Heart left ventricle (tissue), 16 donors: ENCODE measurements around the gene GNAQ. TPM values are rescaled to one million over a fixed set of nuclear protein-coding genes. Genes with fewer than 3 reads are reported as not detected.
A peak's percentile ranks its signal among the peaks of the same experiment; 100 is the strongest.

Source experiments
- ATAC-seq, 4 donors: fragments of 200-7000 bp; cut with Tn5 transposase; one replicate each; pipeline ENCODE4 v1.9.1; 2020 to 2022; ENCODE audit warnings: moderate library complexity in 4 of 4, mild to moderate bottlenecking in 3 of 4, moderate number of reproducible peaks in 1 of 4
- DNase-seq, 5 donors: peaks; one replicate each; pipeline ENCODE4 v3.0.0-alpha.2; 2020
- H3K27ac ChIP-seq, 12 donors: fragments of 200-600 bp; sonication (generic) in 4 of 12; one replicate each; pipeline versions ENCODE4 v1.5.0 to v1.8.0; 2016 to 2022; ENCODE audit warnings: mild to moderate bottlenecking in 2 of 12
- H3K27me3 ChIP-seq, 9 donors: fragments of 200-600 bp; sonication (generic) in 2 of 9; one replicate each; pipeline versions ENCODE4 v1.5.1 to v1.8.0; 2016 to 2022; ENCODE audit warnings: mild to moderate bottlenecking in 3 of 9
- H3K36me3 ChIP-seq, 9 donors: fragments of 200-600 bp; sonication (generic) in 2 of 9; one replicate each; pipeline versions ENCODE4 v1.5.0 to v1.8.0; 2018 to 2022; ENCODE audit warnings: mild to moderate bottlenecking in 2 of 9
- H3K4me1 ChIP-seq, 12 donors: fragments of 200-600 bp; sonication (generic) in 4 of 12; one replicate each; pipeline versions ENCODE4 v1.5.0 to v1.8.0; 2016 to 2022; ENCODE audit warnings: mild to moderate bottlenecking in 3 of 12
- H3K4me3 ChIP-seq, 12 donors: fragments of 200-600 bp; sonication (generic) in 4 of 12; one replicate each; pipeline versions ENCODE4 v1.5.0 to v1.8.0; 2017 to 2022; ENCODE audit warnings: mild to moderate bottlenecking in 9 of 12, moderate library complexity in 4 of 12
- H3K9me3 ChIP-seq, 12 donors: fragments of 200-600 bp; sonication (generic) in 4 of 12; one replicate each; pipeline versions ENCODE4 v1.5.0 to v1.8.0; 2016 to 2022; ENCODE audit warnings: mild to moderate bottlenecking in 1 of 12
- CTCF ChIP-seq, 12 donors: fragments of 200-600 bp; sonication (generic) in 4 of 12; IDR thresholded peaks; one replicate each; pipeline versions ENCODE4 v1.5.0 to v1.8.0; 2018 to 2022; ENCODE audit warnings: antibody characterized with exemption in 12 of 12, mild to moderate bottlenecking in 5 of 12
- POLR2A ChIP-seq, 2 donors: fragments of 450-650 bp; IDR thresholded peaks; one replicate each; pipeline ENCODE4 v1.6.1; 2017; ENCODE audit warnings: antibody characterized with exemption in 2 of 2, mild to moderate bottlenecking in 2 of 2, moderate library complexity in 2 of 2
- WGBS, 4 donors: extraction: QIAGEN DNeasy Blood & Tissue Kit in 2 of 4; methylation state at CpG; one replicate each; pipeline versions ENCODE4 v1.1.5 to v1.1.7; 2013 to 2018; 5-methylcytosine and 5-hydroxymethylcytosine counted together
- intact Hi-C, 10 donors: fragments of 100-400 bp; cut with DNase I; formaldehyde crosslinking; loops; one replicate each; pipeline versions ENCODE4 v1.11.1 to v1.14.2; 2022
- polyA plus RNA-seq, 2 donors: library from polyadenylated mRNA; stranded (reverse); fragments of 200-250 nt; gene quantifications; one replicate each; pipeline ENCODE4 v1.2.3, GENCODE V29; 2013
- total RNA-seq, 9 donors: library from RNA; depleted of rRNA in 2 of 9; stranded (reverse); fragments of >200 nt in 2 of 9; fragmentation: NEBNext Ultra II Directional in 3 of 9; extraction: Animal tissue kit (Norgen Biotek cat#: 25700) in 3 of 9; gene quantifications; one replicate each; pipeline versions ENCODE4 v1.1.0 to v1.2.4, GENCODE V29; 2016 to 2023
- donor health status: ischemic (EF 13 %, LVEDD 7.1; RV severe dilation, severe dysfunction).
- donor health status: healthy with polysubstance abuse.
- donor health status: DM: no; HTN: yes; CAD: no.
- donor health status: DM: no; HTN: no; CAD: no.
- donor health status: ischemic (EF 25% LVEDD 6.9; RV normal size, moderate dysfunction).
- donor health status: ischemic (EF 25% LVEDD 5.7; RV mildly dilated, moderate dysfunction).
- donor health status: healthy.
- donor health status: DM: yes; HTN: yes; CAD: no.
- donor health status: ischemic (EF 35%, LVEDD 5.7; RV mildly dilated, moderate dysfunction).
- donor health status: nonischemic (EF 11% LVEDD 7.7; RV severe dilation, severe dysfunction).
- donor health status: DM: yes; HTN: yes; CAD: no.
- donor health status: PGD.
- donor health status: ischemic (EF 29% LVEDD 5.4; RV normal size, mild dysfunction).
- donor health status: nonischemic (EF 23%, LVEDD 6.1; RV moderate dilation, normal function).

The GNAQ gene
- total and polyA plus RNA-seq, 11 donors, result 4.8 to 34.1 (median 11.3) TPM

GRCh38 chr9:78001946-78002731 is 29.5 kb downstream of the GNAQ start:
- 78 to 88% (median 84%) methylated on average over 4 of the region's 4 CpGs for WGBS, 4 donors
- no peak for DNase-seq
- TF ChIP-seq CTCF (IDR thresholded peaks at IDR 0.05) (no peak), POLR2A (IDR thresholded peaks at IDR 0.05) (no peak)
- no peak for ATAC-seq
- H3K9me3 ChIP-seq, result no peaks in the 10 kb centered on the region
- no peak overlapping the region for H3K4me3 ChIP-seq
- H3K4me1 ChIP-seq, result peaks cover 0 to 88% (median 23%) of the 10 kb centered on the region in 12 donors
- H3K27me3 ChIP-seq, result no peaks in the 10 kb centered on the region
- H3K27ac ChIP-seq, result no peak overlapping the region
- no peaks in the 10 kb centered on the region for H3K36me3 ChIP-seq
- intact Hi-C loops, result no loop called here

GRCh38 chr9:78000221-78000620 is 31.4 kb downstream of the GNAQ start:
- ATAC-seq, result no peak
- TF ChIP-seq POLR2A (IDR thresholded peaks at IDR 0.05) (no peak), CTCF (IDR thresholded peaks at IDR 0.05) (no peak)
- peaks cover 0 to 79% (median 17%) of the 10 kb centered on the region in 12 donors for H3K4me1 ChIP-seq
- DNase-seq, result no peak
- no peak overlapping the region for H3K4me3 ChIP-seq
- 94 to 99% (median 95%) methylated on average over 2 of the region's 2 CpGs for WGBS, 4 donors
- no peaks in the 10 kb centered on the region for H3K27me3 ChIP-seq
- H3K9me3 ChIP-seq, result no peaks in the 10 kb centered on the region
- H3K27ac ChIP-seq, result peak overlapping the region in 2 of 12 donors; percentile 59 to 62
- intact Hi-C loops, result no loop called here
- H3K36me3 ChIP-seq, result no peaks in the 10 kb centered on the region

GRCh38 chr9:77999231-77999631 is 32.4 kb downstream of the GNAQ start:
- ATAC-seq (peak in 1 of 4 donors; percentile 32), DNase-seq (no peak)
- intact Hi-C loops, result no loop called here
- 28 to 44% (median 36%) methylated on average over 2 of the region's 2 CpGs for WGBS, 4 donors
- H3K4me3 ChIP-seq, result no peak overlapping the region
- H3K4me1 ChIP-seq, result peaks cover 0 to 70% (median 17%) of the 10 kb centered on the region in 12 donors
- no peak for TF ChIP-seq CTCF (IDR thresholded peaks at IDR 0.05)
- TF ChIP-seq POLR2A (IDR thresholded peaks at IDR 0.05), result no peak
- no peaks in the 10 kb centered on the region for H3K9me3 ChIP-seq
- no peaks in the 10 kb centered on the region for H3K27me3 ChIP-seq
- no peaks in the 10 kb centered on the region for H3K36me3 ChIP-seq
- H3K27ac ChIP-seq, result peak overlapping the region in 9 of 12 donors; percentile 28 to 81 (median 48)

GRCh38 chr9:77997611-77998284 is 33.9 kb downstream of the GNAQ start:
- H3K36me3 ChIP-seq, result no peaks in the 10 kb centered on the region
- H3K4me1 ChIP-seq, result peaks cover 0 to 61% (median 17%) of the 10 kb centered on the region in 12 donors
- no peaks in the 10 kb centered on the region for H3K27me3 ChIP-seq
- intact Hi-C loops, result no loop called here
- DNase-seq, result peak; percentile 26 to 63 (median 40)
- H3K9me3 ChIP-seq, result no peaks in the 10 kb centered on the region
- TF ChIP-seq CTCF (IDR thresholded peaks at IDR 0.05), result no peak
- TF ChIP-seq POLR2A (IDR thresholded peaks at IDR 0.05), result no peak
- peak in 3 of 4 donors; percentile 63 to 83 (median 74) for ATAC-seq
- no peak overlapping the region for H3K4me3 ChIP-seq
- H3K27ac ChIP-seq, result peak overlapping the region in 6 of 12 donors; percentile 3 to 50 (median 25)
- 72 to 79% (median 73%) methylated on average over 15 to 16 of the region's 16 CpGs for WGBS, 4 donors
